GM12874 (cell line): ENCODE measurements around the gene PRPF19.

Source experiments
- TF ChIP-seq, protein P1 (sequence below): IDR thresholded peaks from 2 replicates; pipeline ENCODE4 v1.5.1; 2011; ENCODE audit warnings: low read depth, mild to moderate bottlenecking, control low read depth, low read length, moderate library complexity; ENCODE audit not compliant: insufficient read depth

Gene PRPF19

DNA sequence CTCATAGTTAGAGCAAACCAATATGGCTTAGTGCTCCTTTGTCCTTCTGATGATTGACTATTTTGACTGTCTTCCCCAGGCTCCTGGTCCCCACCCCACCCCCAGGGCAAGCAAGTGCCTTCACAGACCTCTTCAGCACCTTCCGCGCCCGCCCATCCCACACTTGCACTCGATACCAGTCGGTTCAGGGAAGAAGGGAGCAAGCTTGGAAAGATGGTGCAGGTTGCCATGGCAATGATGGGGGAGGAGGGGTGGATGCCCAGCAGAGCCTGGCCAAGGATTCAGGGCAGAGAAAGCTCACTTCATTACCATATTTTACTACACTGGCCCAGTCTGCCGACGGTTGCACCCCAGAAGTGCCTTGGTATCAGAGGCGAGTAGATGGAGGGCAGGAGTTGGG, 20.1 kb upstream of the PRPF19 start:
- TF ChIP-seq, protein P1, sequence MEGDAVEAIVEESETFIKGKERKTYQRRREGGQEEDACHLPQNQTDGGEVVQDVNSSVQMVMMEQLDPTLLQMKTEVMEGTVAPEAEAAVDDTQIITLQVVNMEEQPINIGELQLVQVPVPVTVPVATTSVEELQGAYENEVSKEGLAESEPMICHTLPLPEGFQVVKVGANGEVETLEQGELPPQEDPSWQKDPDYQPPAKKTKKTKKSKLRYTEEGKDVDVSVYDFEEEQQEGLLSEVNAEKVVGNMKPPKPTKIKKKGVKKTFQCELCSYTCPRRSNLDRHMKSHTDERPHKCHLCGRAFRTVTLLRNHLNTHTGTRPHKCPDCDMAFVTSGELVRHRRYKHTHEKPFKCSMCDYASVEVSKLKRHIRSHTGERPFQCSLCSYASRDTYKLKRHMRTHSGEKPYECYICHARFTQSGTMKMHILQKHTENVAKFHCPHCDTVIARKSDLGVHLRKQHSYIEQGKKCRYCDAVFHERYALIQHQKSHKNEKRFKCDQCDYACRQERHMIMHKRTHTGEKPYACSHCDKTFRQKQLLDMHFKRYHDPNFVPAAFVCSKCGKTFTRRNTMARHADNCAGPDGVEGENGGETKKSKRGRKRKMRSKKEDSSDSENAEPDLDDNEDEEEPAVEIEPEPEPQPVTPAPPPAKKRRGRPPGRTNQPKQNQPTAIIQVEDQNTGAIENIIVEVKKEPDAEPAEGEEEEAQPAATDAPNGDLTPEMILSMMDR: no peak

- TF ChIP-seq, protein P1: no peak
Observed at GRCh38 chr11:60925868-60926267, 19.5 kb upstream of the PRPF19 start.

GRCh38 chr11:60924906-60925853, 18.8 kb upstream of the PRPF19 start:
- TF ChIP-seq, protein P1: no peak

DNA sequence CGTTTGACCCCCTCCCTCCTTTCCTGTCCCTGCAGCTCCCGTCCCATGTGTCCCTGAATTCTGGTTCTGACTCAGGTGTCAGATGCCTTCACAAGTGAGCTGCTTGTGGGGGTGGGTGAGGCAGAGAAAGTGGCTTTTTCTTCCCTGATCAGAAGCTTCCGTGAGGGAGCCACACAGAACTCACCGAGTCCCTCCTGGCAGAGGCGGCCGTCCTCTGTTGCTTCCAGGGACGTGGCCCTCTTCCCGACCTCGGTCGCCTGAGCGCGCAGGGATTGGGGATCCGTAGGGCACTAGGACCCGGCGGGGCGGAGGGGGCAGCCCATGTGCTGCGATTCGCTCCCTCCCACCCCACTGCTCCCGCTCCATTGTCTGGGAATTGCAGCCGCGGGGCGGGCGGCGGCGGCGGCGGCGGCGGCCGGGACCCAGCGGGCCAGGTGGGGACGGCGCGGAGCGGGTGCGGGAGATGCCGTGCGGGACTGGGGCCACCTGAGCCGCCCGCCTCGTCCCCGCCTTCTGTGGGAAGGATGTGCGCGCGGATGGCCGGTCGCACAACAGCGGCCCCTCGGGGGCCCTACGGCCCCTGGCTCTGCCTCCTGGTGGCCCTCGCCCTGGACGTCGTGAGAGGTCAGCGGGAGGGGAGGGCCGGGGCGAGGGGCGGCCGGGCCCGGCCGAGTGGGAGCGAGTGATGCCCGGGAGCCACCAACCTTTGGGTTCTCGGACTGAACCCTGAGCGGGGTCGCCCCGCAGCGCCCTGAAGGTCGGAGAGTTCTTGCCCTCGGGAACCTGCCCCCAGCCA, 17.9 kb upstream of the PRPF19 start, which contains the start of gene TMEM132A:
Gene TMEM132A (plus strand): TSS at position 351 of the 796 bp plus-strand sequence. CDS start 174 bp downstream, at position 525.
- TF ChIP-seq, protein P1: no peak

DNA sequence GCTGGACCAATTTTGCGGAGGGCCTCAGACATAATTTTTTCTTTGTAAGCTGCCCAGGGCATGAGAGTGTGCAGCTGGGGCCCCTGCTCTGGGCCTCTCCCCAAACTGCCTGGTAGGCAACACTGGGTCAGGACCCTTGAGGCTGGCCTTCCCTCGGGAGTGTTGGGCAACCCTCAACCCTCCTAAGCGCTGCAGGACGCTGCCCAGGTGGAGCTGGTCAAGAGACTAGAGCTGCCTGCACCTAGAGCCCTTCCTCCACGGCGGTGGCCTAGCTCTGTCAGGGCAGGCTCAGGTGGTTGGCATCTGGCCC, 17.4 kb upstream of the PRPF19 start:
- TF ChIP-seq, protein P1: no peak

DNA sequence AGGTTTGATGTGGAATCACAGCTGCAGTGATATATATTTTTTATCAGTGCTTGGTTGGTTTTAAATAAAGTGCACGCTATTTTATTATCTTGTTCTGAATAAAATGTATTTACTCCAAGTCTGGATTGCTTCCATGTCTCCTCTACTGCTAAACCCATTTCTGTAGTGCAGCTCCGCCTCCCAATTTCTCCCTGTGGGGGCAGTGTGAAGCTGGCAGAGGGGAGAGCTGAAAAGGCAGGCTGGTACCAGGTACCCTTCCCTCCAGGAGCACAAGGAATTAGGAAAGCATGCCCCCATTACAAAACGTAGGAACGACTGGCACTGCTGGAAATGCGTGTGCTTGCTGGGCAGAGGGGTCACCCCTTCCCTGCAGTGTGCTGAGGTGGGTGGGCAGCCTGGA, 16.9 kb upstream of the PRPF19 start:
- TF ChIP-seq, protein P1: no peak

DNA sequence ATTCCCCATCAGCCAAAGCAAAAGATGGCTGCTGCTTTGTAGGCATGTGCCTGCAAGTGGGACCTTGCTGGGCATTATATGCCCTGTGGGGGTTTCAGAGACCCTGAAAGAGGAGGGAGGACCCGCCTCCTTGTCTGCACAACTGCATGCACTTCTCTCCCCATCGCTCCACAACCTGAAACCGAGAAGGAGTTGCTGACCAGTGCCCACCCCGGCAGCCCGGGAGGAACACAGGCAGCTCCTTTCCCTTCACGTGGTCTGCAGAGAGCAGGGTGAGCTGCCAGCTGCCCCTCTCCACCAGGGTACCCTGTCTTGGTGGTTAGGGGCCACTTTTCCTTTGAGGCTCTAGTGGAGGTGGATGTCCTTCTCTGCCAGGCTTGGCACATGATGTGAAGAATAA, 16.5 kb upstream of the PRPF19 start:
- TF ChIP-seq, protein P1: no peak
